Transverse colon (tissue), 3 donors: Measurements from ENCODE around the gene DENND2D.

Source experiments
- POLR2A ChIP-seq: fragments of 450-650 bp; IDR thresholded peaks from one replicate; pipeline ENCODE4 v1.6.1; 2016; ENCODE audit warnings: antibody characterized with exemption, mild to moderate bottlenecking, moderate library complexity
- POLR2AphosphoS5 ChIP-seq, 3 donors: sonication (generic); formaldehyde crosslinking; IDR thresholded peaks; one replicate each; pipeline ENCODE4 v1.6.1; 2016; ENCODE audit warnings: antibody characterized with exemption in 3 of 3

- TF ChIP-seq POLR2AphosphoS5 (IDR thresholded peaks at IDR 0.05) (no peak), POLR2A (no peak)
Measured at GRCh38 chr1:111197598-111198284, 2.7 kb downstream of the DENND2D start.
